Trophoblast cell (in vitro differentiated cells and primary cell): ENCODE data around the gene EPS8L3.
A peak's percentile ranks its signal among the peaks of the same experiment; 100 is the strongest.

Experiments
- DNase-seq, 2 donors: peaks; one replicate each; pipeline ENCODE4 v3.0.0-alpha.2; 2016
- H2AFZ ChIP-seq: 2 replicates; pipeline ENCODE4 v1.6.1; 2013; ENCODE audit warnings: low read length, moderate library complexity, mild to moderate bottlenecking; ENCODE audit not compliant: insufficient read depth, poor library complexity
- H2AK5ac ChIP-seq: 2 replicates; pipeline ENCODE4 v1.6.1; 2013; ENCODE audit warnings: mild to moderate bottlenecking, low read length
- H2BK120ac ChIP-seq: 2 replicates; pipeline ENCODE4 v1.6.1; 2013; ENCODE audit warnings: low read length, mild to moderate bottlenecking, moderate library complexity; ENCODE audit not compliant: insufficient read depth, poor library complexity
- H2BK12ac ChIP-seq: 2 replicates; pipeline ENCODE4 v1.6.1; 2013; ENCODE audit warnings: mild to moderate bottlenecking, low read length, moderate library complexity
- H2BK5ac ChIP-seq: 2 replicates; pipeline ENCODE4 v1.6.1; 2013; ENCODE audit warnings: low read length, low read depth, moderate library complexity, mild to moderate bottlenecking; ENCODE audit not compliant: poor library complexity
- H3K14ac ChIP-seq: 2 replicates; pipeline ENCODE4 v1.6.1; 2013; ENCODE audit warnings: mild to moderate bottlenecking, low read length
- H3K18ac ChIP-seq: 2 replicates; pipeline ENCODE4 v1.6.1; 2013; ENCODE audit warnings: mild to moderate bottlenecking, low read length
- H3K23ac ChIP-seq: 2 replicates; pipeline ENCODE4 v1.6.1; 2013; ENCODE audit warnings: low read length
- H3K27ac ChIP-seq: 2 replicates; pipeline ENCODE4 v1.5.1; 2013; ENCODE audit warnings: low read depth, mild to moderate bottlenecking, inconsistent platforms, low read length, moderate library complexity
- H3K27me3 ChIP-seq: 2 replicates; pipeline ENCODE4 v1.6.1; 2013; ENCODE audit warnings: inconsistent platforms, mild to moderate bottlenecking, low read length, moderate library complexity; ENCODE audit not compliant: insufficient read depth
- H3K36me3 ChIP-seq, 2 experiments: 1 replicate in 1 of 2; 2 replicates in 1 of 2; pipeline ENCODE4 v1.6.1; 2013; ENCODE audit warnings: low read length in 2 of 2, mild to moderate bottlenecking in 2 of 2, moderate library complexity in 1 of 2; ENCODE audit not compliant: insufficient read depth in 2 of 2, control insufficient read depth in 1 of 2
- H3K4ac ChIP-seq: 2 replicates; pipeline ENCODE4 v1.6.1; 2013; ENCODE audit warnings: low read depth, mild to moderate bottlenecking, low read length, moderate library complexity
- H3K4me1 ChIP-seq, 2 experiments: 1 replicate in 1 of 2; 2 replicates in 1 of 2; pipeline ENCODE4 v1.6.1; 2013; ENCODE audit warnings: low read length in 2 of 2, mild to moderate bottlenecking in 2 of 2, moderate library complexity in 1 of 2; ENCODE audit not compliant: insufficient read depth in 2 of 2, control insufficient read depth in 1 of 2
- H3K4me2 ChIP-seq: 2 replicates; pipeline ENCODE4 v1.6.1; 2013; ENCODE audit warnings: inconsistent platforms, mild to moderate bottlenecking, low read length, moderate library complexity
- H3K4me3 ChIP-seq: 2 replicates; pipeline ENCODE4 v1.5.1; 2013; ENCODE audit warnings: mild to moderate bottlenecking, low read depth, low read length, inconsistent platforms
- H3K79me1 ChIP-seq: one replicate; pipeline ENCODE4 v1.6.1; 2013; ENCODE audit warnings: low read length
- H3K79me2 ChIP-seq: 2 replicates; pipeline ENCODE4 v1.6.1; 2013; ENCODE audit warnings: low read length, mild to moderate bottlenecking; ENCODE audit not compliant: control insufficient read depth, insufficient read depth, poor library complexity
- H3K9ac ChIP-seq: 2 replicates; pipeline ENCODE4 v1.6.1; 2013; ENCODE audit warnings: mild to moderate bottlenecking, low read length
- H3K9me3 ChIP-seq: 2 replicates; pipeline ENCODE4 v1.6.1; 2013; ENCODE audit warnings: low read depth, mild to moderate bottlenecking, control low read depth, inconsistent platforms, low read length; ENCODE audit not compliant: insufficient read depth
- H4K12ac ChIP-seq: 2 replicates; pipeline ENCODE4 v1.6.1; 2013; ENCODE audit warnings: low read depth, mild to moderate bottlenecking, low read length, moderate library complexity
- H4K8ac ChIP-seq: 2 replicates; pipeline ENCODE4 v1.6.1; 2013; ENCODE audit warnings: low read depth, mild to moderate bottlenecking, low read length, moderate library complexity
- H4K91ac ChIP-seq: one replicate; pipeline ENCODE4 v1.6.1; 2013; ENCODE audit warnings: low read depth, mild to moderate bottlenecking, low read length, moderate library complexity
- WGBS: extraction: QIAGEN DNeasy Blood & Tissue Kit; methylation state at CpG from one replicate; pipeline ENCODE4 v1.1.7; 2013; ENCODE audit warnings: missing lambda C conversion rate; ENCODE audit not compliant: insufficient read length, insufficient coverage; ENCODE audit errors: extremely low coverage; 5-methylcytosine and 5-hydroxymethylcytosine counted together

The EPS8L3 gene

GRCh38 chr1:109775398-109775797 is 11.7 kb upstream of the EPS8L3 start:
- peaks cover 0 to 5% of the 10 kb centered on the region in 2 experiments for H3K4me1 ChIP-seq
- H4K8ac ChIP-seq: no peak overlapping the region
- H3K27ac ChIP-seq: no peak overlapping the region
- H3K9ac ChIP-seq: no peak overlapping the region
- no peaks in the 10 kb centered on the region for H3K36me3 ChIP-seq
- H2BK12ac ChIP-seq: no peak overlapping the region
- peaks cover 5% of the 10 kb centered on the region for H3K9me3 ChIP-seq
- no peak overlapping the region for H3K4me3 ChIP-seq
- H2AFZ ChIP-seq: no peak overlapping the region
- no peak overlapping the region for H3K23ac ChIP-seq
- H3K14ac ChIP-seq: no peak overlapping the region
- H3K79me2 ChIP-seq: no peaks in the 10 kb centered on the region
- no peak overlapping the region for H2BK120ac ChIP-seq
- H3K79me1 ChIP-seq: peaks cover 1% of the 10 kb centered on the region
- no peak overlapping the region for H3K4ac ChIP-seq
- H4K91ac ChIP-seq: no peak overlapping the region
- no peak for DNase-seq
- WGBS: no CpG with 5 or more reads among the region's 1 CpG
- H3K27me3 ChIP-seq: no peaks in the 10 kb centered on the region
- H3K4me2 ChIP-seq: no peak overlapping the region
- H4K12ac ChIP-seq: no peak overlapping the region
- H2BK5ac ChIP-seq: no peak overlapping the region
- H3K18ac ChIP-seq: no peak overlapping the region
- H2AK5ac ChIP-seq: no peak overlapping the region

- H3K27me3 ChIP-seq: no peaks in the 10 kb centered on the region
- H3K27ac ChIP-seq: no peak overlapping the region
- H3K79me2 ChIP-seq: no peaks in the 10 kb centered on the region
- WGBS: no CpG with 5 or more reads among the region's 6 CpGs
- H2BK12ac ChIP-seq: no peak overlapping the region
- no peak overlapping the region for H2BK120ac ChIP-seq
- H3K9me3 ChIP-seq: peaks cover 3% of the 10 kb centered on the region
- no peaks in the 10 kb centered on the region for H3K36me3 ChIP-seq
- H3K18ac ChIP-seq: no peak overlapping the region
- no peak overlapping the region for H3K14ac ChIP-seq
- peak overlapping the region; percentile 34 for H2AK5ac ChIP-seq
- H3K4me2 ChIP-seq: no peak overlapping the region
- H4K12ac ChIP-seq: no peak overlapping the region
- H3K4me3 ChIP-seq: no peak overlapping the region
- H4K8ac ChIP-seq: no peak overlapping the region
- DNase-seq: no peak
- peaks cover 0 to 5% of the 10 kb centered on the region in 2 experiments for H3K4me1 ChIP-seq
- no peak overlapping the region for H2AFZ ChIP-seq
- no peak overlapping the region for H3K4ac ChIP-seq
- no peak overlapping the region for H2BK5ac ChIP-seq
- no peak overlapping the region for H3K23ac ChIP-seq
- H3K9ac ChIP-seq: no peak overlapping the region
- H4K91ac ChIP-seq: no peak overlapping the region
- peaks cover 1% of the 10 kb centered on the region for H3K79me1 ChIP-seq
Observed at GRCh38 chr1:109773900-109774485, 10.3 kb upstream of the EPS8L3 start.

DNA sequence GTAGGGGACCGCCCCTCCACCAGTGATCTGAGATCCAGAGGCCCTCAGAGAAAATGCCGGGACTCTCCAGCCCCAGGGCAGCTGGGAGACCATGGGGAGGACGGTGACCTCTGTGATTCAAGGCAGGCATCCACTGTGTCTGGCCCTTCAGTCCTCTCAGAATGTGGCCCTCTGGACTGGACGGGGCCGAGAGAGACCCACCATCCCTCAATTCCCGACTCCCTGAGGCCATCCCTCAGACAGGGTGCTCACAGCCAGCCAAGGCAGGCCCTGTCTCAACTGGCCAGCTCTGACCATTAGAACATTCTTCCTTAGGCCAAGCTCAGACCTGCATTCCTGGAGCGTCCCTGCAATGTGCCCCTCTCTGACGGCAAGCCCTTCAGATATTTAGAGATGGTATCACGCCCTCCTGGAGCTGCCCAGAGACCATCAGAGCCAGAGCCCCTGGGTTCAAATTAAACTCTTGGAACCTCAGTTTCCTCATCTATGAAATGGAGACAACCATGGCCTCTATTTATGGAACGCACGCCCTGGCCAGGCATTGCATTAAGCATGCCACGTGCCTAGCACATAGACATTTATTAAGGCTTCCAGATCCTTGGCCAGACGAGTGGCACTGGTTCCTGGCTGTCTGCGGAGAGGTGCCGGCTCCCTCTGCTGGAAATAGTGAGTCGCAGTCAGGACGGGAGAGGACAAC is 9.6 kb upstream of the EPS8L3 start:
- Histone ChIP-seq H2BK5ac (no peak overlapping the region), H3K4me3 (no peak overlapping the region), H3K18ac (no peak overlapping the region), H3K79me2 (no peaks in the 10 kb centered on the region), H3K9me3 (peaks cover 3% of the 10 kb centered on the region), H3K36me3 (no peaks in the 10 kb centered on the region), H3K27ac (no peak overlapping the region), H3K9ac (no peak overlapping the region), H2AFZ (no peak overlapping the region), H2AK5ac (no peak overlapping the region), H3K79me1 (peaks cover 1% of the 10 kb centered on the region), H2BK120ac (no peak overlapping the region), H3K27me3 (no peaks in the 10 kb centered on the region), H3K23ac (no peak overlapping the region), H4K12ac (no peak overlapping the region), H3K4ac (no peak overlapping the region), H3K14ac (no peak overlapping the region), H3K4me2 (no peak overlapping the region), H2BK12ac (no peak overlapping the region), H4K8ac (no peak overlapping the region), H3K4me1 (peaks cover 0 to 5% of the 10 kb centered on the region in 2 experiments), H4K91ac (no peak overlapping the region)
- WGBS: no CpG with 5 or more reads among the region's 17 CpGs
- DNase-seq: peak; percentile 81 to 93

DNA sequence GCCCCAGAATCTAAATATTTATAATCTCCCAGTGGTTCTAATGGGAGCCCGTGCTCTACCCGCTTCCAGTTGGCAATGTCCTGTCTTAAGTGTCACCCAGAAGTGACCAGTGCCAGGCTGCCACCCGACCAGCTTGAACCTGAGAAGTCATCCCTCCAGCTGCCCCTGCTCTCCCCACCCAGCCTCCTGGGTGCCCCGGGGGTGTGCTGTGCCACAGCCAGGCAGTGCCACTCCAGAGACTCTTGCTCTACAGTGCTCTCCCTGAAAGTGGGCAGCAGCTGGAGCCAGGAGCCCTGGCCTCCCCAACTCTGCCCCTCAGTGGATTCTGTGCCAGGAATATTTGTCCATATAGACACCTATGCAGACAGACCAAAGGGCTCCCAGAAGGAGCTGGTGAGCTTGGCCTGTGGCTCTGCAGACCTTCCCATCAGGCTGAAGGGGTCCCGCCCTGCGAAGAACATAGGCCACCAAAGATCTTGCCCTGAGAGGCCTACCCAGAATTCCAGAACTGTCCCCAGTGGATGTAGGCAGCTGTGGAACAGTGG is 9.0 kb upstream of the EPS8L3 start:
- Histone ChIP-seq H2BK12ac (no peak overlapping the region), H3K4me1 (peaks cover 0 to 5% of the 10 kb centered on the region in 2 experiments), H4K91ac (peak overlapping the region; percentile 22), H3K14ac (no peak overlapping the region), H3K79me2 (no peaks in the 10 kb centered on the region), H3K4me3 (no peak overlapping the region), H3K4me2 (no peak overlapping the region), H3K23ac (no peak overlapping the region), H2AK5ac (no peak overlapping the region), H3K36me3 (no peaks in the 10 kb centered on the region), H3K4ac (no peak overlapping the region), H2AFZ (no peak overlapping the region), H3K27me3 (no peaks in the 10 kb centered on the region), H3K9me3 (peaks cover 3% of the 10 kb centered on the region), H3K27ac (no peak overlapping the region), H4K12ac (no peak overlapping the region), H3K9ac (no peak overlapping the region), H3K18ac (no peak overlapping the region), H4K8ac (no peak overlapping the region), H2BK5ac (no peak overlapping the region), H3K79me1 (peaks cover 1% of the 10 kb centered on the region), H2BK120ac (no peak overlapping the region)
- no CpG with 5 or more reads among the region's 6 CpGs for WGBS
- no peak for DNase-seq
